ENCODE results near the gene NLRC3. TPM values are rescaled to one million over a fixed set of nuclear protein-coding genes. Genes with fewer than 3 reads are reported as not detected.

Gene NLRC3
- total RNA-seq, 1 donor from 2014 or later, result 1.0 TPM

- ATAC-seq (no peak), DNase-seq (ENCODE audit: missing footprints) (no peak)
- intact Hi-C loops (cut with DNase I), result no loop called here
These were observed 7.2 kb upstream of the NLRC3 start for GRCh38 chr16:3584412-3584811.

GRCh38 chr16:3583303-3584038 lies 6.3 kb upstream of the NLRC3 start:
- DNase-seq (ENCODE audit: missing footprints) (no peak), ATAC-seq (no peak)
- intact Hi-C loops (cut with DNase I), result no loop called here

DNA sequence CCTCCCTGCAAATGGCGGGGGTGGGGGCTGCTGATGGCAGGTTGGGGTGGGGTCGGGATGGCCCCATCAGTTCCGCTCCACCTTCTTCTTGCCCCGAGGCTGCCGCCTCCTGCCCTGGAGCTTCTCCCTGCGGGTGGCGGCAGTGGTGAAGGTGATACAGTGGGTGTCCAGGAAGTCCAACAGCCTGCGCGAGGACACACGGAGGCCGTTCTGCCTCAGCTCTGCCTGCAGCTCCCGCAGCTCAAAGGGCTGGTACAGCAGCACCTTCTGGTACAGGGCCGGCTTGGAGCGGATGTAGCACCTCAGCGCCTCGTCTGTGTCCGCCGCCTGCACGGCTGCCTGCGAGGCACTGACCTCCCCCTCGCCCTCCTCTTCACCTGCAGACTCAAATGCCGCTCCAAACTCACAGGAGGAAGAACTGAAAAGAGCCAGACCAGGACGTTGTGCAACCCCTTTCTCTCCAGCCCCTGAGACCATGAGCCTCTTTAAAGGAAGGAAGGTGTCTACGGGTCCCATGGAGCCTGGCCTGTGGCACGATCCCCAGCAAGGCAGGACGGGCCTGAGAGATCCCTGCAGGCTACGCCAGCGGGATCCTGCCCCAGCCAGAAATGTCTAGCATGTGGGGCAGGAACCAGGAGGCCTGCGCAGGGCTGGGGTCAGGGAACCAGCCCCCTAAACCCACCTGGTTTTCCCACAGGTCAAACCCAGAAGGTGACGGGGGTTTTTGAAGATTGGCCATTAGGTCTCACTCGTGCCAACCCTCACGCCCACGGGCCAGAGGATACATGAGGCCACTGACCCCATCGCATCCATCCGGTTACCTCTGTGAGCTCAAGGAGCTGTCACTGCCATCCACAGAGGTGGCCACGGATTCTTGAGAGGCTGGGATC lies 5.3 kb upstream of the NLRC3 start:
- ATAC-seq (no peak), DNase-seq (ENCODE audit: missing footprints) (no peak)
- intact Hi-C loops (cut with DNase I), result no loop called here

DNA sequence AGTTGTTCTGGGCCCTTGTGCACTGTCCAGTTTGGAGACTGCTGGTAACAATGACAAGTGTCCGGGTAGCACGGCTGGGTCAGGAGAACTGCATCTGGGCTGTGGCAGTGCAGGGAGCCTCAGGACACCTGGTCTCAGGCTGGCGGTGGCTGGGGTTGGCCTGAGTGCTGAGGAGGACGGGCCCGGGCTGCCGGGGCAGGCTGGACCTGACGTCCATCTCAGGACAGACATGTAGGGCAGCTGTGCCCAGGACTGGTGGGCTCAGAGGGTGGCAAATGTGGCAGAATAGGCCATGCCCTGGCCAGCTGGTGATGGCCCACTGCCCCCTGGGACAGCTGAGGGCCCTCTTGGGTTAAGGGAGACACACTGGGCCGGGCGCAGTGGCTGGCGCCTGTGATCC lies 4.2 kb upstream of the NLRC3 start:
- ATAC-seq (no peak), DNase-seq (ENCODE audit: missing footprints) (no peak)
- intact Hi-C loops (cut with DNase I), result no loop called here

DNA sequence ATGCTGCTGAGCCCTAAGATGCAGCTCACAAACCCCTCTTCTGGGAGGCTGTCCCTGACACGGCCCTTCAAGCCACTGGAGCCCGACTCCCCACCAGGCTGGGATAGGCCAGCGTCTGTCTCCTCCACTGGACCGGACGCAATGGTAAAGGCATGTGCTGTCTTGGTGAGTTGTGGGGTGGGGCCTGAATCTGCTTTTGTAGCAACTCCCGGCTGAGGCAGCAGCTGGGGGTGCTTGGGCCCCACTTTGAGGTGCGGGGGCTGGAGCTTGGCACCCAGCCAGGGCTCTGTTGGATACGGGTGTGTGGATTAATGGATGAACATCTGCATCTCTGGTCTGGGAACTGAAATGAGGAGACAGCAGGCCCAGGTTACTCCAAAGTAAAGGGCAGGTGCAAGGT lies 3.5 kb upstream of the NLRC3 start:
- ATAC-seq, result no peak
- no peak for DNase-seq (ENCODE audit: missing footprints)
- intact Hi-C loops (cut with DNase I), result no loop called here

GRCh38 chr16:3580251-3580651 lies 3.0 kb upstream of the NLRC3 start:
- intact Hi-C loops (cut with DNase I), result no loop called here
- DNase-seq (ENCODE audit: missing footprints) (no peak), ATAC-seq (no peak)

- intact Hi-C loops (cut with DNase I), result no loop called here
- DNase-seq (ENCODE audit: missing footprints), result no peak
- no peak for ATAC-seq
These were observed 2.6 kb upstream of the NLRC3 start for GRCh38 chr16:3579776-3580175.

GRCh38 chr16:3578610-3579551 lies 1.7 kb upstream of the NLRC3 start:
- no peak for ATAC-seq
- intact Hi-C loops (cut with DNase I), result no loop called here

DNA sequence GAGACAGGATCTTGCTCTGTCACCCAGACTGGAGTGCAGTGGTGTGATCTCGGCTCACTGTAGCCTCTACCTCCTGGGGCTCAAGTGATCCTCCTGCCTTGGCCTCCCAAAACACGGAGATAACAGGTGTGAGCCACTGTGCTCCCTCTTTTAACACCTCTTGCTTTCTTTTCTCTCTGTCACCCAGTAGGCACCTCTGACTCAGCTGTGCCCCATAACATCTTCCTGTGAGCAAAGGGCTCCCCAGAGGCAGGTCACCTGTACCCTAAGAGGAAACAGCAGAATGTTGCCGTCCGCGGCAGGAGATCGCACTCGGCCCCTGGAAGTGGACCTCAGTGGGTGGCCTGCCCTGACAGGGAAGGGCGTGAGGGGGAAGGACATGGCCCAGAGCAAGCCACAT lies 918 bp upstream of the NLRC3 start:
- intact Hi-C loops (cut with DNase I), result no loop called here
- no peak for ATAC-seq
- DNase-seq (ENCODE audit: missing footprints), result no peak

More at GRCh38 chr16:3578610-3579551, 1.7 kb upstream of the NLRC3 start:
- DNase-seq (ENCODE audit: missing footprints), result no peak

DNA sequence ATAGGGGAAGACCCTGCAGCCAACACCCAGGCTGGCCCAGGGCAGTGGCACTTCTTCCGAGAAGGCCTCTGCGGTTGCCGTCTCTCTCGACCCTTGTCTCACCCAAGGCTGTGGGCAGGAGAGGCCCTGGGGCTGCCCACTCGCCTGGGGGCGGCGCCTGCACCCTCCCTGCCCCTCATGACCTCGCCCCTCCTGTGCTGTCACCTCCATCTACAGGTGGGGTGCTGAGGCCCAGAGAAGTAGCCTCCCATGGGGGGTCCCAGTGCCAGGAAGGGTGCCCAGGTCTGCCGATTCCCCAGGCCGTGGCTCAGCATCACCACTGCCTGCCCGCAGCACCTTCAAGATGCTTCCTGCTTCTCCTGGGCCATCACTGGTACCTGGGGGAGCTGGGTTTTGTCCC lies 992 bp downstream of the NLRC3 start:
- ATAC-seq (no peak), DNase-seq (ENCODE audit: missing footprints) (no peak)
- intact Hi-C loops (cut with DNase I), result no loop called here

DNA sequence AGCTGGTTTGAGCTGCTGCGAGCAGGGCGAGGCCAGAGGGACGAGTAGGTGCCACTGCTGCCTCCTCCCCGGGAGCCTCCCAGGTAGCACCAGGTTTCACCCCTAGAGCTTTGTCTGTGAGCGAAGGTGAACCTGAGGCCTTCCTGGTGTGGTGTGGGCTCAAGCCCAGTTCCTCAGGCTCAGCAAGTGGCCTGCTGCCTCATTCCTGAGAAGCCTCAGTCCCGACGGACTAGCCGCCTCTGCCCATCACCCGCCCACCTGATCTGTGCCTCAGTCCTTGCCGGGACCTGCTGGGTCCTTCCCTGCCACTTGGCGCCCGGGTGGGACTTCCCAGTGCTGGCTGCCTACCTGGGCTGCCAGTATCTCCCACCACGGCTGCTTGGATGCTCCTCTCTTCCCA lies 1.7 kb downstream of the NLRC3 start:
- no peak for ATAC-seq
- DNase-seq (ENCODE audit: missing footprints), result no peak

GRCh38 chr16:3574195-3574594 lies 3.0 kb downstream of the NLRC3 start:
- intact Hi-C loops (cut with DNase I), result no loop called here
- DNase-seq (ENCODE audit: missing footprints), result no peak
- ATAC-seq, result no peak

More for the DNA sequence above, 1.7 kb downstream of the NLRC3 start:
- intact Hi-C loops (cut with DNase I), result no loop called here

- no peak for ATAC-seq
- intact Hi-C loops (cut with DNase I), result no loop called here
- no peak for DNase-seq (ENCODE audit: missing footprints)
These were observed 3.9 kb downstream of the NLRC3 start for GRCh38 chr16:3573146-3573815.

- ATAC-seq, result no peak
- intact Hi-C loops (cut with DNase I), result no loop called here
These were observed 6.7 kb downstream of the NLRC3 start for GRCh38 chr16:3570420-3571062.

GRCh38 chr16:3569851-3570250 lies 7.4 kb downstream of the NLRC3 start:
- DNase-seq (ENCODE audit: missing footprints) (no peak), ATAC-seq (no peak)
- intact Hi-C loops (cut with DNase I), result no loop called here

More at GRCh38 chr16:3570420-3571062, 6.7 kb downstream of the NLRC3 start:
- DNase-seq (ENCODE audit: missing footprints), result no peak

GRCh38 chr16:3566990-3567389 lies 10.2 kb downstream of the NLRC3 start:
- no peak for ATAC-seq
- intact Hi-C loops (cut with DNase I), result no loop called here
- no peak for DNase-seq (ENCODE audit: missing footprints)

- intact Hi-C loops (cut with DNase I), result no loop called here
- no peak for DNase-seq (ENCODE audit: missing footprints)
- ATAC-seq, result no peak
These were observed 12.4 kb downstream of the NLRC3 start for GRCh38 chr16:3564889-3565141.

- intact Hi-C loops (cut with DNase I), result no loop called here
- no peak for ATAC-seq
- DNase-seq (ENCODE audit: missing footprints), result no peak
These were observed 12.9 kb downstream of the NLRC3 start for GRCh38 chr16:3564130-3564888.

All from Right ventricle myocardium inferior (tissue), 1 donor.